Endothelial cell of umbilical vein (primary cell): ENCODE measurements around the gene PBLD. TPM values are rescaled to one million over a fixed set of nuclear protein-coding genes. Genes with fewer than 3 reads are reported as not detected.

Experiments
- BruUV-seq: library from RNA; stranded (reverse); fragments of 400-500 nt; replicated peaks from 2 replicates; lab custom pipeline; 2021; lab: Mats Ljungman, UMichigan
- CTCF ChIA-PET: fragments of 300-600, 350-600 bp; sonication (Branson Sonifier 250); formaldehyde crosslinking; loops from one replicate; lab custom pipeline; 2021; ENCODE audit warnings: antibody characterized with exemption, inconsistent platforms; lab: Charles Lee
- POLR2A ChIA-PET: fragments of 300-600, 350-600 bp; sonication (Branson Sonifier 250); formaldehyde crosslinking; loops from one replicate; lab custom pipeline; 2021; ENCODE audit warnings: antibody characterized with exemption, inconsistent platforms; lab: Charles Lee
- DNase-seq: peaks from one replicate; pipeline ENCODE4 v3.0.0-alpha.2; 2011; ENCODE audit warnings: low read depth, low spot score
- FAIRE-seq: peaks from 2 replicates; lab custom pipeline; 2011; peaks lifted over from hg19 to GRCh38; lab: Jason Lieb, UNC
- H2AFZ ChIP-seq: 2 replicates; pipeline ENCODE4 v1.6.0; 2012; ENCODE audit warnings: low read depth, low read length, control low read depth, inconsistent platforms
- H3K27ac ChIP-seq: 2 replicates; pipeline ENCODE4 v1.5.1; 2011; ENCODE audit warnings: low read depth, mild to moderate bottlenecking, control low read depth, low read length, moderate library complexity; ENCODE audit not compliant: insufficient read depth
- H3K27me3 ChIP-seq, 2 experiments: 2 replicates each; pipeline versions ENCODE4 v1.6.0 to v1.6.1; 2011; ENCODE audit warnings: low read length in 2 of 2, mixed read lengths in 1 of 2; ENCODE audit not compliant: control insufficient read depth in 2 of 2, insufficient read depth in 2 of 2
- H3K36me3 ChIP-seq, 2 experiments: 2 replicates in 1 of 2; 3 replicates in 1 of 2; pipeline ENCODE4 v1.5.1; 2011; ENCODE audit warnings: low read length in 2 of 2, mild to moderate bottlenecking in 1 of 2, moderate library complexity in 1 of 2; ENCODE audit not compliant: control insufficient read depth in 2 of 2, insufficient read depth in 2 of 2; ENCODE audit errors: extremely low read depth in 1 of 2
- H3K4me1 ChIP-seq: 3 replicates; pipeline ENCODE4 v1.5.1; 2011; ENCODE audit warnings: mild to moderate bottlenecking, low read length; ENCODE audit not compliant: control insufficient read depth, insufficient read depth; ENCODE audit errors: extremely low read depth
- H3K4me2 ChIP-seq: 2 replicates; pipeline ENCODE4 v1.6.1; 2011; ENCODE audit warnings: low read length, control low read depth, mixed read lengths; ENCODE audit not compliant: insufficient read depth
- H3K4me3 ChIP-seq, 3 experiments: fragments of 200-600 bp in 1 of 3; sonication (generic), shearing (Covaris generic) in 1 of 3; replicated peaks in 1 of 3; 2 replicates each; pipeline ENCODE4 v1.5.1; 2011 to 2016; ENCODE audit warnings: control low read depth in 3 of 3, low read length in 3 of 3, mild to moderate bottlenecking in 2 of 3, inconsistent platforms in 1 of 3, low read depth in 1 of 3, moderate library complexity in 1 of 3; ENCODE audit not compliant: insufficient read depth in 1 of 3
- H3K79me2 ChIP-seq: 2 replicates; pipeline ENCODE4 v1.6.0; 2012; ENCODE audit warnings: low read length, inconsistent platforms; ENCODE audit not compliant: control insufficient read depth, insufficient read depth
- H3K9ac ChIP-seq: replicated peaks from 2 replicates; pipeline ENCODE3; 2011; ENCODE audit warnings: low read length, control low read depth; ENCODE audit not compliant: insufficient read depth; ENCODE audit errors: extremely low read depth
- H3K9me1 ChIP-seq: replicated peaks from 3 replicates; pipeline ENCODE4 v1.6.0; 2011; ENCODE audit warnings: mild to moderate bottlenecking, low read length; ENCODE audit not compliant: control insufficient read depth, insufficient read depth; ENCODE audit errors: extremely low read depth
- H3K9me3 ChIP-seq: replicated peaks from 2 replicates; pipeline ENCODE4 v1.5.1; 2012; ENCODE audit warnings: low read length, inconsistent platforms; ENCODE audit not compliant: control insufficient read depth, insufficient read depth
- H4K20me1 ChIP-seq: replicated peaks from 2 replicates; pipeline ENCODE3; 2011; ENCODE audit warnings: mild to moderate bottlenecking, low read length; ENCODE audit not compliant: control insufficient read depth, insufficient read depth; ENCODE audit errors: extremely low read depth
- EZH2 ChIP-seq: IDR thresholded peaks from 2 replicates; pipeline ENCODE4 v1.6.1; 2012; ENCODE audit warnings: borderline replicate concordance, low read depth, mild to moderate bottlenecking, moderate library complexity, low read length, inconsistent platforms; ENCODE audit not compliant: severe bottlenecking
- FOS ChIP-seq: IDR thresholded peaks from 2 replicates; pipeline ENCODE4 v1.6.1; 2011; ENCODE audit warnings: mild to moderate bottlenecking, low read length, moderate library complexity, borderline replicate concordance; ENCODE audit not compliant: insufficient read depth
- GATA2 ChIP-seq: IDR thresholded peaks from 2 replicates; pipeline ENCODE4 v1.7.0; 2011; ENCODE audit warnings: low read depth, mild to moderate bottlenecking, moderate library complexity, mixed read lengths, low read length; ENCODE audit not compliant: insufficient read length, insufficient read depth
- JUN ChIP-seq: IDR thresholded peaks from 2 replicates; pipeline ENCODE4 v1.6.1; 2011; ENCODE audit warnings: borderline replicate concordance, low read depth; ENCODE audit not compliant: insufficient read length, insufficient read depth
- MYC ChIP-seq: IDR thresholded peaks from one replicate; pipeline ENCODE4 v1.6.1; 2011; ENCODE audit warnings: mild to moderate bottlenecking, low read depth, low read length
- dilution Hi-C: fragments of 300-500 bp; cut with MboI; formaldehyde crosslinking; loops from one replicate; pipeline ENCODE4 v1.15.0; 2019; ENCODE audit warnings: low sequenced_read_pairs; ENCODE audit not compliant: extremely low pct_ligation_motif_present
- intact Hi-C: fragments of 100-400 bp; cut with micrococcal nuclease; formaldehyde crosslinking; loops from one replicate; pipeline ENCODE4 v1.10.0; 2022
- polyA plus RNA-seq, 4 experiments: library from polyadenylated mRNA; depleted of rRNA in 3 of 4; stranded (reverse) in 3 of 4; unstranded in 1 of 4; fragments of >200 nt; gene quantifications; 2 replicates each; pipeline versions ENCODE4 v1.2.1 to v1.2.3, GENCODE V29; 2011 to 2012; ENCODE audit warnings: missing spikeins in 1 of 4
- total RNA-seq: library from RNA; stranded (reverse); gene quantifications from 2 replicates; pipeline ENCODE4 v1.2.3, GENCODE V29; 2021
- TF ChIP-seq, protein P1 (sequence below): IDR thresholded peaks from 2 replicates; pipeline ENCODE4 v1.6.1; 2011; ENCODE audit not compliant: insufficient read depth, insufficient read length
- TF ChIP-seq, protein P2 (sequence below), 2 donors: IDR thresholded peaks; 1 replicate in 1 of 2; 2 replicates in 1 of 2; pipeline ENCODE4 v1.5.1; 2011; ENCODE audit warnings: low read length in 2 of 2, mild to moderate bottlenecking in 2 of 2, moderate library complexity in 2 of 2, control low read depth in 1 of 2, inconsistent platforms in 1 of 2, low read depth in 1 of 2; ENCODE audit not compliant: insufficient read depth in 1 of 2; ENCODE audit errors: extremely low read depth in 1 of 2

PBLD gene
- total and polyA plus RNA-seq, 2 donors (not counting 3 experiments of a cell fraction or from before 2014, with no cell fraction given), result 1.5 to 5.1 TPM

DNA sequence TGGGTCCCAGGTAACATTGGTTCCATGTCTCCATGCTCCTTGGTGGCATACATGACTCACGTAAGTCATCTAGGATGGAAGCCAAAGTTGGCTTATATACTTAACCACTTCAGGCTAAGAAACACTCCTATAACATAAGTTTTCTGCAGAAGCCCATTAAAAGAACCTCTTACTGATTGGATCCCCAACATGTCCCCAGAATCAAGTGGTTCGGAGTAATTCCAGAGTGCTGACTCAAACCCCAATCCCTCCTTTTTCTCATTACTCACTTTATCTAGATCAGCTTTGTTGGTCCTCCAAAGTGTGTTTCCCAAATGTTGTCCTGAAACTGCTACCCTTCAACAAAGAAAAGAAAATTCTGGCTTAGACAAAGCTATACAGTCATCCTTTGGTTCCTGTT, 90.7 kb downstream of the PBLD start:
- intact Hi-C loops (no loop called here), dilution Hi-C loops (no loop called here)
- Histone ChIP-seq H3K9me3 (no peaks in the 10 kb centered on the region), H2AFZ (no peak overlapping the region), H3K9ac (no peak overlapping the region), H3K9me1 (no peaks in the 10 kb centered on the region), H4K20me1 (no peaks in the 10 kb centered on the region), H3K27me3 (peaks cover 0 to 2% of the 10 kb centered on the region in 2 experiments), H3K36me3 (no peaks in the 10 kb centered on the region), H3K4me2 (no peak overlapping the region), H3K4me3 (no peak overlapping the region), H3K27ac (no peak overlapping the region), H3K4me1 (no peaks in the 10 kb centered on the region), H3K79me2 (no peaks in the 10 kb centered on the region)
- no TSS peak for BruUV-seq
- FAIRE-seq, result no peak
- TF ChIP-seq EZH2, result no peak
- TF ChIP-seq JUN, result no peak
- TF ChIP-seq, protein P1, sequence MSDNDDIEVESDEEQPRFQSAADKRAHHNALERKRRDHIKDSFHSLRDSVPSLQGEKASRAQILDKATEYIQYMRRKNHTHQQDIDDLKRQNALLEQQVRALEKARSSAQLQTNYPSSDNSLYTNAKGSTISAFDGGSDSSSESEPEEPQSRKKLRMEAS, result no peak
- no peak for TF ChIP-seq MYC
- TF ChIP-seq, protein P2, sequence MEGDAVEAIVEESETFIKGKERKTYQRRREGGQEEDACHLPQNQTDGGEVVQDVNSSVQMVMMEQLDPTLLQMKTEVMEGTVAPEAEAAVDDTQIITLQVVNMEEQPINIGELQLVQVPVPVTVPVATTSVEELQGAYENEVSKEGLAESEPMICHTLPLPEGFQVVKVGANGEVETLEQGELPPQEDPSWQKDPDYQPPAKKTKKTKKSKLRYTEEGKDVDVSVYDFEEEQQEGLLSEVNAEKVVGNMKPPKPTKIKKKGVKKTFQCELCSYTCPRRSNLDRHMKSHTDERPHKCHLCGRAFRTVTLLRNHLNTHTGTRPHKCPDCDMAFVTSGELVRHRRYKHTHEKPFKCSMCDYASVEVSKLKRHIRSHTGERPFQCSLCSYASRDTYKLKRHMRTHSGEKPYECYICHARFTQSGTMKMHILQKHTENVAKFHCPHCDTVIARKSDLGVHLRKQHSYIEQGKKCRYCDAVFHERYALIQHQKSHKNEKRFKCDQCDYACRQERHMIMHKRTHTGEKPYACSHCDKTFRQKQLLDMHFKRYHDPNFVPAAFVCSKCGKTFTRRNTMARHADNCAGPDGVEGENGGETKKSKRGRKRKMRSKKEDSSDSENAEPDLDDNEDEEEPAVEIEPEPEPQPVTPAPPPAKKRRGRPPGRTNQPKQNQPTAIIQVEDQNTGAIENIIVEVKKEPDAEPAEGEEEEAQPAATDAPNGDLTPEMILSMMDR (IDR thresholded peaks at IDR 0.05; ENCODE audit: extremely low read depth in 1 of 2, insufficient read depth in 1 of 2, low read depth in 1 of 2, low read length in 2 of 2), result no peak
- TF ChIP-seq GATA2, result no peak
- no peak for TF ChIP-seq FOS
- POLR2A ChIA-PET, result no interaction called here
- CTCF ChIA-PET, result no interaction called here
- DNase-seq, result no peak
